BE2C (cell line): ENCODE results near the gene WNT8B.

Experiments
- DNase-seq: peaks from one replicate; pipeline ENCODE4 v3.0.0-alpha.2; 2020
- H3K27me3 ChIP-seq: fragments of 250-450 bp; sonication (Bioruptor Pico); 2 replicates; pipeline ENCODE4 v1.5.1; 2020; ENCODE audit warnings: mild to moderate bottlenecking
- H3K36me3 ChIP-seq: fragments of 250-450 bp; sonication (Bioruptor Pico); 2 replicates; pipeline ENCODE4 v1.5.1; 2020; ENCODE audit warnings: mild to moderate bottlenecking
- H3K4me1 ChIP-seq: fragments of 250-450 bp; sonication (Bioruptor Pico); 2 replicates; pipeline ENCODE4 v1.5.1; 2020
- H3K4me3 ChIP-seq: 2 replicates; pipeline ENCODE4 v1.5.1; 2011; ENCODE audit warnings: low read depth, low read length
- H3K9me3 ChIP-seq: fragments of 250-450 bp; sonication (Bioruptor Pico); 2 replicates; pipeline ENCODE4 v1.5.1; 2020
- CTCF ChIP-seq: IDR thresholded peaks from 2 replicates; pipeline ENCODE4 v1.5.1; 2012; ENCODE audit warnings: mild to moderate bottlenecking, low read depth, low read length

The WNT8B gene

GRCh38 chr10:100485801-100486495, 23.1 kb downstream of the WNT8B start:
- no peak overlapping the region for H3K4me3 ChIP-seq
- no peaks in the 10 kb centered on the region for H3K36me3 ChIP-seq
- H3K4me1 ChIP-seq, result no peaks in the 10 kb centered on the region
- H3K9me3 ChIP-seq, result no peaks in the 10 kb centered on the region
- no peak for DNase-seq
- peaks cover 19% of the 10 kb centered on the region for H3K27me3 ChIP-seq
- no peak for TF ChIP-seq CTCF

- peaks cover 14% of the 10 kb centered on the region for H3K27me3 ChIP-seq
- no peaks in the 10 kb centered on the region for H3K4me1 ChIP-seq
- H3K4me3 ChIP-seq, result no peak overlapping the region
- DNase-seq, result no peak
- no peaks in the 10 kb centered on the region for H3K9me3 ChIP-seq
- no peaks in the 10 kb centered on the region for H3K36me3 ChIP-seq
- TF ChIP-seq CTCF, result no peak
Measured at GRCh38 chr10:100487529-100487928, 24.7 kb downstream of the WNT8B start.

- no peaks in the 10 kb centered on the region for H3K9me3 ChIP-seq
- H3K4me3 ChIP-seq, result no peak overlapping the region
- H3K36me3 ChIP-seq, result no peaks in the 10 kb centered on the region
- DNase-seq, result no peak
- no peak for TF ChIP-seq CTCF
- H3K27me3 ChIP-seq, result no peaks in the 10 kb centered on the region
- no peaks in the 10 kb centered on the region for H3K4me1 ChIP-seq
Measured at GRCh38 chr10:100489396-100489795, 26.6 kb downstream of the WNT8B start.

GRCh38 chr10:100490531-100490930, 27.7 kb downstream of the WNT8B start:
- Histone ChIP-seq H3K4me1 (no peaks in the 10 kb centered on the region), H3K9me3 (no peaks in the 10 kb centered on the region), H3K27me3 (no peaks in the 10 kb centered on the region), H3K36me3 (no peaks in the 10 kb centered on the region), H3K4me3 (no peak overlapping the region)
- no peak for DNase-seq
- TF ChIP-seq CTCF, result no peak

GRCh38 chr10:100496567-100496966, 33.8 kb downstream of the WNT8B start:
- no peak for DNase-seq
- no peaks in the 10 kb centered on the region for H3K36me3 ChIP-seq
- TF ChIP-seq CTCF, result no peak

GRCh38 chr10:100498059-100498458, 35.2 kb downstream of the WNT8B start:
- no peak for TF ChIP-seq CTCF
- Histone ChIP-seq H3K9me3 (no peaks in the 10 kb centered on the region), H3K27me3 (no peaks in the 10 kb centered on the region), H3K4me1 (no peaks in the 10 kb centered on the region), H3K4me3 (no peak overlapping the region), H3K36me3 (no peaks in the 10 kb centered on the region)
- DNase-seq, result no peak

More at GRCh38 chr10:100496567-100496966, 33.8 kb downstream of the WNT8B start:
- Histone ChIP-seq H3K4me1 (no peaks in the 10 kb centered on the region), H3K9me3 (no peaks in the 10 kb centered on the region), H3K4me3 (no peak overlapping the region), H3K27me3 (no peaks in the 10 kb centered on the region)
